ENCODE data around the gene HDAC9.

HDAC9 gene

DNA sequence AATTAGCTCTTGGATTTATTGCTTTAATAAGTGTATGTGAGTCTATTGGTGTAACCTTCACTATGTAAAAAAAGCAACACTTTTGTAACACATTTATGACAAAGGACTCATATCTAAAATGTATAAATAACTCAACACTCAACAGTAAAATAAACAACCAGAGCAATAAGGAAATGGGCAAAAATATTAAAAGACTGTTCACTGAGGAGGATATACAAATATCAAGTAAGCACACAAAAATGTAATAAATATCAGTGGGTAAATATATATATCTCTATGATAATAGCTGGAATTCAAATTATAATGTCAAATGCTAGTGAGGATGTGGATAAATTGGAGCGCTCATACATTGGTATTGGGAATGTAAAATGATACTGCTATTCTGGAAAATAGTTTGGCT lies 53.0 kb downstream of the HDAC9 start:
- TF ChIP-seq, protein P1, sequence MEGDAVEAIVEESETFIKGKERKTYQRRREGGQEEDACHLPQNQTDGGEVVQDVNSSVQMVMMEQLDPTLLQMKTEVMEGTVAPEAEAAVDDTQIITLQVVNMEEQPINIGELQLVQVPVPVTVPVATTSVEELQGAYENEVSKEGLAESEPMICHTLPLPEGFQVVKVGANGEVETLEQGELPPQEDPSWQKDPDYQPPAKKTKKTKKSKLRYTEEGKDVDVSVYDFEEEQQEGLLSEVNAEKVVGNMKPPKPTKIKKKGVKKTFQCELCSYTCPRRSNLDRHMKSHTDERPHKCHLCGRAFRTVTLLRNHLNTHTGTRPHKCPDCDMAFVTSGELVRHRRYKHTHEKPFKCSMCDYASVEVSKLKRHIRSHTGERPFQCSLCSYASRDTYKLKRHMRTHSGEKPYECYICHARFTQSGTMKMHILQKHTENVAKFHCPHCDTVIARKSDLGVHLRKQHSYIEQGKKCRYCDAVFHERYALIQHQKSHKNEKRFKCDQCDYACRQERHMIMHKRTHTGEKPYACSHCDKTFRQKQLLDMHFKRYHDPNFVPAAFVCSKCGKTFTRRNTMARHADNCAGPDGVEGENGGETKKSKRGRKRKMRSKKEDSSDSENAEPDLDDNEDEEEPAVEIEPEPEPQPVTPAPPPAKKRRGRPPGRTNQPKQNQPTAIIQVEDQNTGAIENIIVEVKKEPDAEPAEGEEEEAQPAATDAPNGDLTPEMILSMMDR (IDR thresholded peaks at IDR 0.05; ENCODE audit: insufficient read depth, low read length, poor library complexity, severe bottlenecking) = no peak

DNA sequence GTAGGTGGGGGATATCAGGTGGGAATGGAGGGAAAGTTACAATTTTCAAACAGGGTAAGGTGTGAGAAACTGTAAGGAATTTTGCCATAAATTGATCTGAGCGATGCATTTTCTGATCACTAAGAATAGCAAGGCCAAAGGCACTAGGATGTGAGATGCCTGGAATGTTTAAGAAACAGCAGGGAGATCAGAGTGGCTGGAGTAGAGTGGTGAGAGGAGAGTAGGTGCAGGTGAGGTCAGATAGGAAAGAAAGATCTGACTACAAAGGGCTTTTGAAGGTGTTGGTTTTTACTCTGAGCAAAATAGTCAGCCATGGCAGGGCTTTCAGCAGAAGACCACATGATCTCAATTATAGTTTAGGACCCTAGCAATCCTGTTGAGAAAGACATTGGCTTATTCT lies 55.0 kb downstream of the HDAC9 start:
- Histone ChIP-seq H3K36me3 (ENCODE audit: control insufficient read depth, insufficient read depth, low read length) (no peaks in the 10 kb centered on the region), H3K4me3 (replicated peaks; ENCODE audit: low read depth, low read length) (no peak overlapping the region), H3K27me3 (replicated peaks; ENCODE audit: control insufficient read depth, insufficient read depth, low read length) (no peaks in the 10 kb centered on the region)
- TF ChIP-seq, protein P1 (IDR thresholded peaks at IDR 0.05; ENCODE audit: insufficient read depth, low read length, poor library complexity, severe bottlenecking) = no peak
- no peak for DNase-seq (ENCODE audit: extremely low read depth, insufficient read length)

More for the DNA sequence above, 53.0 kb downstream of the HDAC9 start:
- DNase-seq (ENCODE audit: extremely low read depth, insufficient read length) = no peak
- H3K36me3 ChIP-seq (ENCODE audit: control insufficient read depth, insufficient read depth, low read length) = peaks cover 1% of the 10 kb centered on the region; the same call in 1 of the 2 replicates
- no peaks in the 10 kb centered on the region for H3K27me3 ChIP-seq (replicated peaks; ENCODE audit: control insufficient read depth, insufficient read depth, low read length)
- no peak overlapping the region for H3K4me3 ChIP-seq (replicated peaks; ENCODE audit: low read depth, low read length)

DNA sequence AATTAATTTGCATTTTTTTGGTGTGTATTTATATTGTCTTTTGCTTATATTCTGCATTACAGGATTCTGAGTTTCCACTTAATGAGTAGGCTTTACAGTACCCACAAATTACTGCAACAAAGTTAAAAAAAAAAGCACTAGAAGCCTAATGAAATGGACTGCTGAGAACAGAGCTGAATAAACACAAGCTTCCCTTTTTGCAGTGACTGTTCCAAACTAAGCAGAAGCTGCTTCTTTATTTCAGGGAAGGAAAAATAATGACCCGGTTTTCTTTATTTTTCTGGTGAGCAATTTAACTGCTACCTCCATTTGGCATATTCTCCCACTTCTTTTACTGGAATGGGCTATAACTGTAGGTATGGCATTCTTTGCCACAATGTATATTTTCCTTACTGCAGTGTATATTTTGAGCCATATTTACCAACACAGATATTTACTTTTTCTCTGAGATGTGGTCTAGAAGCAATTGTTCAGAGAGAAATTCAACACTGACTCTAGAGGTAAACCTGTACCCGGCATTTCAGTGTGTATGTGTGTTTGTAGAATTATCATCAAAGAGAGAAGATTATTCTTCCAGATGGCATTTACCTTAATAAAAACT lies 56.9 kb downstream of the HDAC9 start:
- DNase-seq (ENCODE audit: extremely low read depth, insufficient read length) = no peak
- Histone ChIP-seq H3K4me3 (replicated peaks; ENCODE audit: low read depth, low read length) (no peak overlapping the region), H3K36me3 (ENCODE audit: control insufficient read depth, insufficient read depth, low read length) (no peaks in the 10 kb centered on the region), H3K27me3 (replicated peaks; ENCODE audit: control insufficient read depth, insufficient read depth, low read length) (no peaks in the 10 kb centered on the region)
- TF ChIP-seq, protein P1 (IDR thresholded peaks at IDR 0.05; ENCODE audit: insufficient read depth, low read length, poor library complexity, severe bottlenecking) = no peak

DNA sequence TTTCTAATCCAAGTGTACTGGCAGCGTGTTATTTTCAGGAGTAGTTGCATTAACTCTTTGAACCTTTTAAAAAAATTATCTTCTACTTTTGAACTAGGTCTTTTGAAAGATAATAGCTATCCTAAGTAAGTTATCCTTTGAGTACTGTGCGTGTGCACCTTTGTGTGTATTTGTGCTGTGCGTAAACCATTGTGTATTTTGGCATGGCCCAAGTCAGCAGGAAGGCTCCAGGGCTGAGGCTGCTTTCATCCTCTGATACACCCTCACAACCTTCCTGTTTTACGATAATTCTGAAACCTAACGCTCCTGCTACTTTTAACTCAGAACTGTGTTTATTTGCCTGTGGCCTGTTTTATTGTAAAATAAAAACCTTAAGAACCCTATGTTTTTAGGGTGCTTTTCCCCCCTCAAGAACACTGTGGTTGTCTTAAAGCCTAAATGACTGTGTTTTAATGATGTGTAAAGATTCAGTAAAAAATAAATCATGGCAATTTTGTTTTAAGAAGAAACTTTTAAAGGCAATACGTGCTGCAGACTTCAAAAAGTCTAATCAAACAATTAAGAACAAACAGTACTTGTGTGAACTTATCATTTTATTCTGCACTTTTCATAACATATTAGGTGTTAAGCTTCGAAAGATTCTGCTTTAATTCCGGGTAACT lies 57.5 kb downstream of the HDAC9 start:
- no peaks in the 10 kb centered on the region for H3K27me3 ChIP-seq (replicated peaks; ENCODE audit: control insufficient read depth, insufficient read depth, low read length)
- TF ChIP-seq, protein P1 (IDR thresholded peaks at IDR 0.05; ENCODE audit: insufficient read depth, low read length, poor library complexity, severe bottlenecking) = no peak
- H3K4me3 ChIP-seq (replicated peaks; ENCODE audit: low read depth, low read length) = no peak overlapping the region; the same call in 1 of the 2 replicates
- DNase-seq (ENCODE audit: extremely low read depth, insufficient read length) = no peak
- H3K36me3 ChIP-seq (ENCODE audit: control insufficient read depth, insufficient read depth, low read length) = no peaks in the 10 kb centered on the region

DNA sequence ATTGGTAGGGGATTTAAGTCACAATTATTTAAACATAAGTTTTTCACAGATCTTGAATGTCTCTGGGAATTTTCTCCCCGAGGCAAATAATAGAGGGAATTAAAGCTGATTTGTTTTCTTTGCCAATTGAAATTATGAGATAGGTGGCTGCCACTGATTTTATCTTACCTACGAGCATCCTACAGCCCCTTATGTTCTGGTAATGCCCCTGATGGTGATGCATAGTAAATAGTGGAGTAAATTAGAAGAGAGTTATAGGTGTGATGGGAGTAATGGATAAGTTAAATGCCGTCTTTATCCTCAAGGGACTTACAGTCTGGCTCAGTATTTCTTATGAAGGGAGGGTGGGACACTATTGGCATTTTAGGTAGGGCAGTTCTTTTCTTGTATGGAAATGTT lies 58.1 kb downstream of the HDAC9 start:
- TF ChIP-seq, protein P1 (IDR thresholded peaks at IDR 0.05; ENCODE audit: insufficient read depth, low read length, poor library complexity, severe bottlenecking) = no peak
- H3K36me3 ChIP-seq (ENCODE audit: control insufficient read depth, insufficient read depth, low read length) = no peaks in the 10 kb centered on the region
- DNase-seq (ENCODE audit: extremely low read depth, insufficient read length) = no peak
- H3K27me3 ChIP-seq (replicated peaks; ENCODE audit: control insufficient read depth, insufficient read depth, low read length) = no peaks in the 10 kb centered on the region
- no peak overlapping the region for H3K4me3 ChIP-seq (replicated peaks; ENCODE audit: low read depth, low read length)
